ENCODE results near the gene FGF21. TPM values are rescaled to one million over a fixed set of nuclear protein-coding genes. Genes with fewer than 3 reads are reported as not detected.
A peak's percentile ranks its signal among the peaks of the same experiment; 100 is the strongest.

The FGF21 gene
- total RNA-seq, 1 donor from 2014 or later: not detected

DNA sequence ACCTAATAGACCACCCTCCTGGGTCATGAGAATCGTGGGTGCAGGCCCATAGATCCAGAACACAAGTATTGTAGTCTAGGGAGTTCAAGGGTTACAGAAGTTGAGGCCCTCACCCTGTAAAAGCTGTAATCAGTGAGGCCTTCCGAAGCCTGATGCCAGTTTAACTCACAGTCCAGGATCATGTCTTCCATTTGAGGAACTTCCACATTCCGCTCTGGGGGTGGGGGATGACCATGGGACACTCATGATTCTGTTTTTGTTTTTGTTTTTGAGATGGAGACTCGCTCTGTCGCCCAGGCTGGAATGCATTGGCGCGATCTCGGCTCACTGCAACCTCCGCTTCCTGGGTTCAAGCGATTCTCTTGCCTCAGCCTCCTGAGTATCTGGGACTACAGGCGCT, 13.2 kb upstream of the FGF21 start:
- Mint-ChIP-seq H3K27ac (ENCODE audit: unreplicated experiment) (no peak overlapping the region), H3K4me1 (ENCODE audit: low read depth, unreplicated experiment) (peaks cover 13% of the 10 kb centered on the region), H3K4me3 (ENCODE audit: unreplicated experiment) (no peak overlapping the region), H3K27me3 (ENCODE audit: unreplicated experiment) (peaks cover 14% of the 10 kb centered on the region), H3K9me3 (ENCODE audit: unreplicated experiment) (peaks cover 19% of the 10 kb centered on the region), H3K36me3 (ENCODE audit: unreplicated experiment) (no peaks in the 10 kb centered on the region)
- DNase-seq: no peak
- TF ChIP-seq, protein P1, sequence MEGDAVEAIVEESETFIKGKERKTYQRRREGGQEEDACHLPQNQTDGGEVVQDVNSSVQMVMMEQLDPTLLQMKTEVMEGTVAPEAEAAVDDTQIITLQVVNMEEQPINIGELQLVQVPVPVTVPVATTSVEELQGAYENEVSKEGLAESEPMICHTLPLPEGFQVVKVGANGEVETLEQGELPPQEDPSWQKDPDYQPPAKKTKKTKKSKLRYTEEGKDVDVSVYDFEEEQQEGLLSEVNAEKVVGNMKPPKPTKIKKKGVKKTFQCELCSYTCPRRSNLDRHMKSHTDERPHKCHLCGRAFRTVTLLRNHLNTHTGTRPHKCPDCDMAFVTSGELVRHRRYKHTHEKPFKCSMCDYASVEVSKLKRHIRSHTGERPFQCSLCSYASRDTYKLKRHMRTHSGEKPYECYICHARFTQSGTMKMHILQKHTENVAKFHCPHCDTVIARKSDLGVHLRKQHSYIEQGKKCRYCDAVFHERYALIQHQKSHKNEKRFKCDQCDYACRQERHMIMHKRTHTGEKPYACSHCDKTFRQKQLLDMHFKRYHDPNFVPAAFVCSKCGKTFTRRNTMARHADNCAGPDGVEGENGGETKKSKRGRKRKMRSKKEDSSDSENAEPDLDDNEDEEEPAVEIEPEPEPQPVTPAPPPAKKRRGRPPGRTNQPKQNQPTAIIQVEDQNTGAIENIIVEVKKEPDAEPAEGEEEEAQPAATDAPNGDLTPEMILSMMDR (IDR thresholded peaks at IDR 0.05; ENCODE audit: partially characterized antibody, unreplicated experiment): no peak

DNA sequence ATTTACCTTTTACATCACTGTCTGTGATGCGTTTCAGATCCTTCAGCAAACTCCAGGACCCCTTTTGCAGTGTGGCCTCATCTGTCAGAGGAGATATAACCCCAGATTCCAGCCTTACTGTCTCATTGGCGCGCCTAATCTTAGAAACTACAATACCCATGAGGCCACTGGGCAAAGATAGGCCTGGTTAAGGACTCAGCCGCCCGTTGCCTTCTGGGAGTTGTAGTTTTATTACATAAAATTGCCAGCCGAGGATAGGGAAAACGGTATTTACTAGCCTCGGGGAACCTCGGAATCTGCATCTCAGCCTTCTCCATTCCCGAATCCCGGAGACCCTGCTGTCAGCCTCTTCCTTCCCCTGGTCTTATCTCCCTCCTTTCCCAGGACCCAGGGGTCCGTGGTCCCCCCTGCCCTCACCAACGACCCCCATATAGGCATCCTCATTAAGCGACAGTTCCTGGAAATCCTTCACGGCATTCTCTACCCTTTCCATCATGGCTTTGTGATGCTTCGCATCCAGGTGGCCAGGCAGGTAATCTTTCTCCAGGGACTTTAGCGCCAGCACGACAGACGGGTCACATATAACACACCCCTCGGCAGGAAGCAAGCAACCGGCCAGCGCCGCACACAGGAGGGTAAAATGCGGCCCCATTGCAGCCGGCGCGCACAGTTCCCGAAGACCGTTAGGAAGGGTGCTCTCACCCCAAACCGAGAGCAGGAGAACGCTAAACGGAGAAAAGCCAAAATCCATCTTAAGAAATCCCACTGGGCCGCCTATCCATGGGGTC, 9.9 kb upstream of the FGF21 start:
- H3K27me3 Mint-ChIP-seq (ENCODE audit: unreplicated experiment): peaks cover 2% of the 10 kb centered on the region

DNA sequence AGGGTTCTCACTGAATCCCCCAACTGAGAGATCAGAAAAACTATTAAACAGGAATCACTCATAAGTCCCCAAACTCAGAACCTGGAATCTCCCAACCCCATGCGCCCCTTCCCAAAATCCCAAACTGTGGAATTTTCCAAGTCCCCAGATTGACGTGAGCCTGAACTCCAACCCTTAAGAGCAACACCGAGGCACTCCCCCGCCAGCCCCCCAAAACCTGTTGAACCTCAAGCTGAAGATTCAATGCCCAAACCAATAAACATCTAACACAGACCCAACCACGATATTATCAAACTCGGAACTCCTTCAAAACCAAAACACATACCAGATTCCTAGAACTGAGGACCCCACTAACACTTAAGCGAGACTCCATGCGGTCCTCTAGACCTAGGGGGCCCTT, 9.2 kb upstream of the FGF21 start:
- no peak for DNase-seq
- Mint-ChIP-seq H3K9me3 (ENCODE audit: unreplicated experiment) (peaks cover 7% of the 10 kb centered on the region), H3K27me3 (ENCODE audit: unreplicated experiment) (peaks cover 3% of the 10 kb centered on the region), H3K27ac (ENCODE audit: unreplicated experiment) (no peak overlapping the region), H3K4me3 (ENCODE audit: unreplicated experiment) (peak overlapping the region; percentile 86), H3K36me3 (ENCODE audit: unreplicated experiment) (no peaks in the 10 kb centered on the region), H3K4me1 (ENCODE audit: low read depth, unreplicated experiment) (no peaks in the 10 kb centered on the region)
- TF ChIP-seq, protein P1 (IDR thresholded peaks at IDR 0.05; ENCODE audit: partially characterized antibody, unreplicated experiment): no peak

More for the DNA sequence above, 9.9 kb upstream of the FGF21 start:
- Mint-ChIP-seq H3K4me3 (ENCODE audit: unreplicated experiment) (peak overlapping the region; percentile 86), H3K4me1 (ENCODE audit: low read depth, unreplicated experiment) (peaks cover 3% of the 10 kb centered on the region), H3K36me3 (ENCODE audit: unreplicated experiment) (no peaks in the 10 kb centered on the region), H3K9me3 (ENCODE audit: unreplicated experiment) (peaks cover 7% of the 10 kb centered on the region), H3K27ac (ENCODE audit: unreplicated experiment) (no peak overlapping the region)
- TF ChIP-seq, protein P1 (IDR thresholded peaks at IDR 0.05; ENCODE audit: partially characterized antibody, unreplicated experiment): no peak
- DNase-seq: peak; percentile 64

DNA sequence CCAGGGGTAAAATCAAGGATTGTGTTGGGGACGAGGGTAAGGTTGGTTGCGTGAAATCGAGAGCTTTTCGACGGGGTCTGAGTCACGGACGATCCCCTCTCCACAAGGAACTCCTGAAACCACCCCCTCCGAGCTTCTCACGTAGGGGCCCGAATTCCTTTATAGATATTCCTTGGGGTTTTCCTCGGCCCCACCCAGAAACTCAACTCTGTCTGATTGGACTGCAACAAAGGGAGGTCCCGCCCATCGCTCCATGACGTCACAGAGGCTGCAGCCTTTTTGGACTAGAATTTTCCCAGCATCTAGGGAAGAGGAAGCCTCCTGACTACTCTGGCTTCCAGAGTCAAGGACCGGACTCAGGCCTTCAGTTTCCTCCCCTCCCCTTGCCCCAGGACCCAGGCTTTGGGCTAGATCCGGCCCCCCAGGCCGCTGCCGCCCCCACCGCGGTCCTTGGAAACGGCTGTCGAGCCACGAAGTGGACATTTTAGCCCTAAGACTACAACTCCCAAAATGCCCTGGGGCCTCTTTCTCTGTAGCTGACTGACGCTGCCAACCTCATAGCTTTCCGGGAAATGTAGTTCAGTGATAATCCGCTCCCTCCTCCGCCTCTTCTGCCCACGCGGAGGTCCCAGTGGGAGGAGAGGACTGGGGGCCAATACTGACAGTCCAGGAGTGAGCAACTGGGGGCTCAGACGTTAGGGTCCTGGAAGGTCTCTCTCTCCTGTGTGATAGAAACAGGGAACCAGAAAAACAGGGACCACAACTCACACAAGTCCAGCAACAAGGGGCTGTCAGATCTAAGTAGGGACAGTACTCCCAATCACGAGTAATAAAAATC, 8.4 kb upstream of the FGF21 start, which contains the start of gene IZUMO1:
Gene IZUMO1 (minus strand): TSS at position 172 of the 838 bp plus-strand sequence. CDS start 1,050 bp downstream, outside the sequence.
- peak within 1 kb of the TSS; percentile 86 for H3K4me3 Mint-ChIP-seq (ENCODE audit: unreplicated experiment)
- H3K4me1 Mint-ChIP-seq (ENCODE audit: low read depth, unreplicated experiment): no peaks in the 10 kb centered on the region
- peaks cover 8% of the 10 kb centered on the region for H3K27me3 Mint-ChIP-seq (ENCODE audit: unreplicated experiment)
- peaks cover 7% of the 10 kb centered on the region for H3K9me3 Mint-ChIP-seq (ENCODE audit: unreplicated experiment)
- no peaks in the 10 kb centered on the region for H3K36me3 Mint-ChIP-seq (ENCODE audit: unreplicated experiment)
- H3K27ac Mint-ChIP-seq (ENCODE audit: unreplicated experiment): peak within 1 kb of the TSS; percentile 66
- TF ChIP-seq, protein P1 (IDR thresholded peaks at IDR 0.05; ENCODE audit: partially characterized antibody, unreplicated experiment): no peak
- DNase-seq: peak; percentile 87
